GM23338 (cell line): ENCODE measurements around the gene BANP. TPM values are rescaled to one million over a fixed set of nuclear protein-coding genes. Genes with fewer than 3 reads are reported as not detected.

Experiments used
- ATAC-seq: fragments of 200-7000 bp; cut with Tn5 transposase; 3 replicates; pipeline ENCODE4 v1.9.1; 2020
- DNase-seq: peaks from one replicate; pipeline ENCODE4 v3.0.0-alpha.2; 2015; ENCODE audit warnings: low spot score
- H2AFZ ChIP-seq: fragments of 200-600 bp; sonication (generic); 2 replicates; pipeline ENCODE4 v1.8.0; 2016; ENCODE audit warnings: antibody characterized with exemption, mild to moderate bottlenecking, moderate library complexity
- H3F3A ChIP-seq: fragments of 200-600 bp; sonication (generic); replicated peaks from 2 replicates; pipeline ENCODE4 v1.8.0; 2017; ENCODE audit warnings: antibody characterized with exemption, mixed run types, low read depth
- H3K27ac ChIP-seq: fragments of 200-600 bp; sonication (generic); 2 replicates; pipeline ENCODE4 v1.6.1; 2016; ENCODE audit warnings: low read depth
- H3K27me3 ChIP-seq: fragments of 200-600 bp; sonication (generic); 2 replicates; pipeline ENCODE4 v1.8.0; 2016; ENCODE audit warnings: mild to moderate bottlenecking, mixed run types, moderate library complexity; ENCODE audit not compliant: insufficient read depth
- H3K36me3 ChIP-seq: fragments of 200-600 bp; sonication (generic); 2 replicates; pipeline ENCODE4 v1.8.0; 2016; ENCODE audit warnings: mild to moderate bottlenecking; ENCODE audit not compliant: insufficient read depth
- H3K4me1 ChIP-seq: fragments of 200-600 bp; sonication (generic); 2 replicates; pipeline ENCODE4 v1.8.0; 2016; ENCODE audit warnings: mild to moderate bottlenecking, moderate library complexity; ENCODE audit not compliant: insufficient read depth
- H3K4me2 ChIP-seq: fragments of 200-600 bp; sonication (generic); 2 replicates; pipeline ENCODE4 v1.7.1; 2017; ENCODE audit warnings: mixed run types
- H3K4me3 ChIP-seq: fragments of 200-600 bp; sonication (generic); 2 replicates; pipeline ENCODE4 v1.6.1; 2016; ENCODE audit warnings: mixed run types
- H3K79me2 ChIP-seq: fragments of 200-600 bp; sonication (generic); replicated peaks from 2 replicates; pipeline ENCODE4 v1.8.0; 2017; ENCODE audit warnings: mild to moderate bottlenecking; ENCODE audit not compliant: insufficient read depth
- H3K9me2 ChIP-seq: fragments of 200-600 bp; sonication (generic); 2 replicates; pipeline ENCODE4 v1.8.0; 2017; ENCODE audit not compliant: insufficient read depth
- H4K20me1 ChIP-seq: fragments of 200-600 bp; sonication (generic); replicated peaks from 2 replicates; pipeline ENCODE4 v1.8.0; 2017; ENCODE audit warnings: mild to moderate bottlenecking; ENCODE audit not compliant: insufficient read depth
- H3K27ac Mint-ChIP-seq: 2 replicates; pipeline ENCODE4 v1.8.0; 2020; ENCODE audit warnings: inconsistent platforms, mild to moderate bottlenecking, moderate library complexity, mixed read lengths
- H3K27me3 Mint-ChIP-seq: 3 replicates; pipeline ENCODE4 v1.8.0; 2022; ENCODE audit warnings: low read depth, mild to moderate bottlenecking, moderate library complexity, mixed read lengths, inconsistent platforms; ENCODE audit not compliant: insufficient read depth, poor library complexity
- H3K36me3 Mint-ChIP-seq: 3 replicates; pipeline ENCODE4 v1.8.0; 2021; ENCODE audit warnings: low read depth, mild to moderate bottlenecking, inconsistent platforms, moderate library complexity, mixed read lengths
- H3K4me1 Mint-ChIP-seq: 3 replicates; pipeline ENCODE4 v1.8.0; 2020; ENCODE audit warnings: mild to moderate bottlenecking, inconsistent platforms, mixed read lengths
- H3K4me3 Mint-ChIP-seq: 3 replicates; pipeline ENCODE4 v1.8.0; 2021; ENCODE audit warnings: moderate library complexity, mild to moderate bottlenecking, inconsistent platforms, mixed read lengths
- H3K9me3 Mint-ChIP-seq: 3 replicates; pipeline ENCODE4 v1.8.0; 2020; ENCODE audit warnings: moderate library complexity, mild to moderate bottlenecking, inconsistent platforms, mixed read lengths
- polyA plus RNA-seq: library from polyadenylated mRNA; unstranded; fragments of >200 nt; fragmentation: Nextera tagmentation; extraction: Ambion mirVana; gene quantifications from 2 replicates; pipeline ENCODE4 v1.2.1, GENCODE V29; 2016
- total RNA-seq: library from RNA; depleted of rRNA; stranded (reverse); fragments of >200 nt; shearing (Covaris generic); gene quantifications from 2 replicates; pipeline ENCODE4 v1.2.3, GENCODE V29; 2014
- TF ChIP-seq, protein P1 (sequence below): IDR thresholded peaks from one replicate; pipeline ENCODE4 v1.6.1; 2018; ENCODE audit warnings: antibody characterized with exemption; ENCODE audit not compliant: unreplicated experiment
- TF ChIP-seq, protein P2 (sequence below): fragments of 250-450 bp; sonication (Bioruptor Pico); IDR thresholded peaks from 2 replicates; pipeline ENCODE4 v1.5.0; 2020; ENCODE audit warnings: mild to moderate bottlenecking, moderate library complexity

Gene BANP
- total and polyA plus RNA-seq, 2 experiments from 2014 or later, result 22.3 to 48.0 TPM

DNA sequence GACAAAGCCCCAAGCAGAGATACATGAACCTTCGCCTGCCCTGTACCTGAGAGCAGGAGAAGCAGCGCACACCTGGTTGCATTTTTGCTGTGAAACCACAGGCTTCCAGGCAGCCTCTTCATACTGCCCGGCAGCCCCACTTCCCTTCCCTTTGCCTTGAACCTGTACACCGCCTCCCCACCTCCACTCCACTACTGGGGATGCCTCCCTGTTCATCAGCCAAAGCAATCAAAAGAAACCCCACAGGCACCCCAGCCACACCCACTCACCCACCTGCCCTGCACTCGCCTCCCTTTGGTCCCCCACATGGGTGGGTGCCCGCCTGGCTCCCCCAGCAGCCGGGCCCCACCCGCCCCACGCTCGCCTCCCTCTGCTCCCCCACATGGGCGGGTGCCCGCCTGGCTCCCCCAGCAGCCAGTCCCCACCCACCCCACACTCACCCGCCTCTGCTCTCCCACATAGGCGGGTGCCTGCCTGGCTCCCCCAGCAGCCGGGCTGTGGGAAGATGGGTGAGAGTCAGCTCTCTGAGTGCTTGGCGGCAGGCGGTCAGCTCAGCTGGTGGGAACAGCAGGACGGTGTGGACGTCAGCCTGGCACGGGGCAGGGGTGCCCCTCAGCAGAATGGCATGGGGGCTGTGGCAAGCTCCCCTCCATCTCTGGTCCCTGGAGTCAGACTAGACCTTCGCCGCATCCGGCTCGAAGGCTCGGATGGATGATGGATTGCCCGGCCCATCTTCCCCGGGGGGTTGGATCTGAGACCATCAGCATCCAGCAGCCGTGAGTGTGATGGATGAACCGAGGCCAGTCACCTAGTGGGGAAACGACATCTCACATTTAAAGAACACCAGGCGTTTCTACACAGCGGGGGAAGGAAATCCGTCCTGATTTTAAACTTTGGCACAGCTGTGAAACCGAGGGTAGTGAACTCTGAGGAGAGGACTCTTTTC lies 135.6 kb downstream of the BANP start:
- no peaks in the 10 kb centered on the region for H3K79me2 ChIP-seq
- no peaks in the 10 kb centered on the region for H3K36me3 ChIP-seq
- H3K27ac ChIP-seq, result no peak overlapping the region
- H3K4me3 Mint-ChIP-seq, result no peak overlapping the region
- no peak overlapping the region for H2AFZ ChIP-seq
- no peaks in the 10 kb centered on the region for H3K27me3 ChIP-seq
- no peak for ATAC-seq
- no peaks in the 10 kb centered on the region for H4K20me1 ChIP-seq
- H3K4me2 ChIP-seq, result no peak overlapping the region
- TF ChIP-seq, protein P1, sequence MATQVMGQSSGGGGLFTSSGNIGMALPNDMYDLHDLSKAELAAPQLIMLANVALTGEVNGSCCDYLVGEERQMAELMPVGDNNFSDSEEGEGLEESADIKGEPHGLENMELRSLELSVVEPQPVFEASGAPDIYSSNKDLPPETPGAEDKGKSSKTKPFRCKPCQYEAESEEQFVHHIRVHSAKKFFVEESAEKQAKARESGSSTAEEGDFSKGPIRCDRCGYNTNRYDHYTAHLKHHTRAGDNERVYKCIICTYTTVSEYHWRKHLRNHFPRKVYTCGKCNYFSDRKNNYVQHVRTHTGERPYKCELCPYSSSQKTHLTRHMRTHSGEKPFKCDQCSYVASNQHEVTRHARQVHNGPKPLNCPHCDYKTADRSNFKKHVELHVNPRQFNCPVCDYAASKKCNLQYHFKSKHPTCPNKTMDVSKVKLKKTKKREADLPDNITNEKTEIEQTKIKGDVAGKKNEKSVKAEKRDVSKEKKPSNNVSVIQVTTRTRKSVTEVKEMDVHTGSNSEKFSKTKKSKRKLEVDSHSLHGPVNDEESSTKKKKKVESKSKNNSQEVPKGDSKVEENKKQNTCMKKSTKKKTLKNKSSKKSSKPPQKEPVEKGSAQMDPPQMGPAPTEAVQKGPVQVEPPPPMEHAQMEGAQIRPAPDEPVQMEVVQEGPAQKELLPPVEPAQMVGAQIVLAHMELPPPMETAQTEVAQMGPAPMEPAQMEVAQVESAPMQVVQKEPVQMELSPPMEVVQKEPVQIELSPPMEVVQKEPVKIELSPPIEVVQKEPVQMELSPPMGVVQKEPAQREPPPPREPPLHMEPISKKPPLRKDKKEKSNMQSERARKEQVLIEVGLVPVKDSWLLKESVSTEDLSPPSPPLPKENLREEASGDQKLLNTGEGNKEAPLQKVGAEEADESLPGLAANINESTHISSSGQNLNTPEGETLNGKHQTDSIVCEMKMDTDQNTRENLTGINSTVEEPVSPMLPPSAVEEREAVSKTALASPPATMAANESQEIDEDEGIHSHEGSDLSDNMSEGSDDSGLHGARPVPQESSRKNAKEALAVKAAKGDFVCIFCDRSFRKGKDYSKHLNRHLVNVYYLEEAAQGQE, result no peak
- TF ChIP-seq, protein P2, sequence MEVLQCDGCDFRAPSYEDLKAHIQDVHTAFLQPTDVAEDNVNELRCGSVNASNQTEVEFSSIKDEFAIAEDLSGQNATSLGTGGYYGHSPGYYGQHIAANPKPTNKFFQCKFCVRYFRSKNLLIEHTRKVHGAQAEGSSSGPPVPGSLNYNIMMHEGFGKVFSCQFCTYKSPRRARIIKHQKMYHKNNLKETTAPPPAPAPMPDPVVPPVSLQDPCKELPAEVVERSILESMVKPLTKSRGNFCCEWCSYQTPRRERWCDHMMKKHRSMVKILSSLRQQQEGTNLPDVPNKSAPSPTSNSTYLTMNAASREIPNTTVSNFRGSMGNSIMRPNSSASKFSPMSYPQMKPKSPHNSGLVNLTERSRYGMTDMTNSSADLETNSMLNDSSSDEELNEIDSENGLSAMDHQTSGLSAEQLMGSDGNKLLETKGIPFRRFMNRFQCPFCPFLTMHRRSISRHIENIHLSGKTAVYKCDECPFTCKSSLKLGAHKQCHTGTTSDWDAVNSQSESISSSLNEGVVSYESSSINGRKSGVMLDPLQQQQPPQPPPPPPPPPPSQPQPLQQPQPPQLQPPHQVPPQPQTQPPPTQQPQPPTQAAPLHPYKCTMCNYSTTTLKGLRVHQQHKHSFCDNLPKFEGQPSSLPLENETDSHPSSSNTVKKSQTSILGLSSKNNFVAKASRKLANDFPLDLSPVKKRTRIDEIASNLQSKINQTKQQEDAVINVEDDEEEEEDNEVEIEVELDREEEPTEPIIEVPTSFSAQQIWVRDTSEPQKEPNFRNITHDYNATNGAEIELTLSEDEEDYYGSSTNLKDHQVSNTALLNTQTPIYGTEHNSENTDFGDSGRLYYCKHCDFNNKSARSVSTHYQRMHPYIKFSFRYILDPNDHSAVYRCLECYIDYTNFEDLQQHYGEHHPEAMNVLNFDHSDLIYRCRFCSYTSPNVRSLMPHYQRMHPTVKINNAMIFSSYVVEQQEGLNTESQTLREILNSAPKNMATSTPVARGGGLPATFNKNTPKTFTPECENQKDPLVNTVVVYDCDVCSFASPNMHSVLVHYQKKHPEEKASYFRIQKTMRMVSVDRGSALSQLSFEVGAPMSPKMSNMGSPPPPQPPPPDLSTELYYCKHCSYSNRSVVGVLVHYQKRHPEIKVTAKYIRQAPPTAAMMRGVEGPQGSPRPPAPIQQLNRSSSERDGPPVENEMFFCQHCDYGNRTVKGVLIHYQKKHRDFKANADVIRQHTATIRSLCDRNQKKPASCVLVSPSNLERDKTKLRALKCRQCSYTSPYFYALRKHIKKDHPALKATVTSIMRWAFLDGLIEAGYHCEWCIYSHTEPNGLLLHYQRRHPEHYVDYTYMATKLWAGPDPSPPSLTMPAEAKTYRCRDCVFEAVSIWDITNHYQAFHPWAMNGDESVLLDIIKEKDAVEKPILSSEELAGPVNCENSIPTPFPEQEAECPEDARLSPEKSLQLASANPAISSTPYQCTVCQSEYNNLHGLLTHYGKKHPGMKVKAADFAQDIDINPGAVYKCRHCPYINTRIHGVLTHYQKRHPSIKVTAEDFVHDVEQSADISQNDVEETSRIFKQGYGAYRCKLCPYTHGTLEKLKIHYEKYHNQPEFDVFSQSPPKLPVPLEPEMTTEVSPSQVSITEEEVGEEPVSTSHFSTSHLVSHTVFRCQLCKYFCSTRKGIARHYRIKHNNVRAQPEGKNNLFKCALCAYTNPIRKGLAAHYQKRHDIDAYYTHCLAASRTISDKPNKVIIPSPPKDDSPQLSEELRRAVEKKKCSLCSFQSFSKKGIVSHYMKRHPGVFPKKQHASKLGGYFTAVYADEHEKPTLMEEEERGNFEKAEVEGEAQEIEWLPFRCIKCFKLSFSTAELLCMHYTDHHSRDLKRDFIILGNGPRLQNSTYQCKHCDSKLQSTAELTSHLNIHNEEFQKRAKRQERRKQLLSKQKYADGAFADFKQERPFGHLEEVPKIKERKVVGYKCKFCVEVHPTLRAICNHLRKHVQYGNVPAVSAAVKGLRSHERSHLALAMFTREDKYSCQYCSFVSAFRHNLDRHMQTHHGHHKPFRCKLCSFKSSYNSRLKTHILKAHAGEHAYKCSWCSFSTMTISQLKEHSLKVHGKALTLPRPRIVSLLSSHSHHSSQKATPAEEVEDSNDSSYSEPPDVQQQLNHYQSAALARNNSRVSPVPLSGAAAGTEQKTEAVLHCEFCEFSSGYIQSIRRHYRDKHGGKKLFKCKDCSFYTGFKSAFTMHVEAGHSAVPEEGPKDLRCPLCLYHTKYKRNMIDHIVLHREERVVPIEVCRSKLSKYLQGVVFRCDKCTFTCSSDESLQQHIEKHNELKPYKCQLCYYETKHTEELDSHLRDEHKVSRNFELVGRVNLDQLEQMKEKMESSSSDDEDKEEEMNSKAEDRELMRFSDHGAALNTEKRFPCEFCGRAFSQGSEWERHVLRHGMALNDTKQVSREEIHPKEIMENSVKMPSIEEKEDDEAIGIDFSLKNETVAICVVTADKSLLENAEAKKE, result no peak
- no peak for DNase-seq
- H3K27ac Mint-ChIP-seq, result no peak overlapping the region
- no peaks in the 10 kb centered on the region for H3F3A ChIP-seq
- H3K27me3 Mint-ChIP-seq, result peaks cover 6% of the 10 kb centered on the region
- no peak overlapping the region for H3K4me3 ChIP-seq
- no peaks in the 10 kb centered on the region for H3K4me1 ChIP-seq
- 0 out of 3 replicates have a peak, but pooled peaks cover under 1% of the 10 kb centered on the region for H3K4me1 Mint-ChIP-seq
- H3K9me3 Mint-ChIP-seq, result no peaks in the 10 kb centered on the region
- H3K36me3 Mint-ChIP-seq, result peaks cover 3% of the 10 kb centered on the region; the same call in 1 of the 3 replicates
- H3K9me2 ChIP-seq, result no peaks in the 10 kb centered on the region
